HG03280 (cell line): ENCODE measurements around the gene ANOS1.
"Not testable (repeated sequence)": the region's sequence is repeated elsewhere in the genome, so short reads cannot be mapped to it uniquely, and the experiment has no call there.

ENCODE experiments used
- ATAC-seq: cut with Tn5 transposase; IDR thresholded peaks from one replicate; pipeline ENCODE4 v1.9.1; 2021; ENCODE audit warnings: mild to moderate bottlenecking, moderate library complexity; ENCODE audit not compliant: unreplicated experiment

The ANOS1 gene

GRCh38 chrX:8629871-8630270, 102.1 kb downstream of the ANOS1 start:
- ATAC-seq, result no peak

GRCh38 chrX:8627796-8628195, 104.1 kb downstream of the ANOS1 start:
- no peak for ATAC-seq

GRCh38 chrX:8607326-8607725, 124.6 kb downstream of the ANOS1 start:
- ATAC-seq, result no peak

- no peak for ATAC-seq
Observed at GRCh38 chrX:8604131-8604530, 127.8 kb downstream of the ANOS1 start.

GRCh38 chrX:8591501-8591900, 140.4 kb downstream of the ANOS1 start:
- no peak for ATAC-seq

GRCh38 chrX:8586953-8587352, 145.0 kb downstream of the ANOS1 start:
- ATAC-seq, result no peak

- ATAC-seq, result no peak
Observed at GRCh38 chrX:8579602-8580001, 152.3 kb downstream of the ANOS1 start.

- ATAC-seq, result no peak
Observed at GRCh38 chrX:8576821-8577220, 155.1 kb downstream of the ANOS1 start.

- ATAC-seq, result no peak
Observed at GRCh38 chrX:8565729-8566128, 166.2 kb downstream of the ANOS1 start.

GRCh38 chrX:8548446-8548845, 183.5 kb downstream of the ANOS1 start:
- ATAC-seq, result no peak

- no peak for ATAC-seq
Observed at GRCh38 chrX:8546715-8547114, 185.2 kb downstream of the ANOS1 start.

- ATAC-seq, result no peak
Observed at GRCh38 chrX:8520791-8521190, 211.1 kb downstream of the ANOS1 start.

- no peak for ATAC-seq
Observed at GRCh38 chrX:8520178-8520577, 211.8 kb downstream of the ANOS1 start.

GRCh38 chrX:8504451-8504850, 227.5 kb downstream of the ANOS1 start:
- ATAC-seq, result no peak

GRCh38 chrX:8502101-8502500, 229.8 kb downstream of the ANOS1 start:
- not testable (repeated sequence) for ATAC-seq

GRCh38 chrX:8500203-8500602, 231.7 kb downstream of the ANOS1 start:
- ATAC-seq, result no peak

GRCh38 chrX:8495036-8495435, 236.9 kb downstream of the ANOS1 start:
- ATAC-seq, result not testable (repeated sequence)

GRCh38 chrX:8484360-8484949, 247.5 kb downstream of the ANOS1 start:
- no peak for ATAC-seq
